IMR-90 (cell line): ENCODE measurements around the gene ATG101. TPM values are rescaled to one million over a fixed set of nuclear protein-coding genes. Genes with fewer than 3 reads are reported as not detected.

ENCODE experiments used
- ATAC-seq: fragments of 200-7000 bp; cut with Tn5 transposase; 2 replicates; pipeline ENCODE4 v1.9.1; 2020; ENCODE audit warnings: low read depth, mild to moderate bottlenecking, moderate library complexity
- BruUV-seq: library from RNA; stranded (reverse); fragments of 400-500 nt; replicated peaks from 2 replicates; lab custom pipeline; 2021; lab: Mats Ljungman, UMichigan
- CTCF ChIA-PET: fragments of 300-600 bp; formaldehyde crosslinking; extraction: SDS; loops from one replicate; lab custom pipeline; 2021; ENCODE audit warnings: antibody characterized with exemption; lab: Yijun Ruan, JAX
- POLR2A ChIA-PET: fragments of 300-600 bp; sonication (Branson Sonifier 250); formaldehyde crosslinking; loops from one replicate; lab custom pipeline; 2022; ENCODE audit warnings: antibody characterized with exemption; ENCODE audit not compliant: unreplicated experiment; lab: Charles Lee
- DNase-seq: peaks from one replicate; pipeline ENCODE4 v3.0.0; 2013
- H2AFZ ChIP-seq: replicated peaks from 2 replicates; pipeline ENCODE3; 2013; ENCODE audit warnings: low read length, mild to moderate bottlenecking; ENCODE audit not compliant: poor library complexity
- H2AK5ac ChIP-seq: 2 replicates; pipeline ENCODE4 v1.6.1; 2013; ENCODE audit warnings: low read depth, low read length, inconsistent platforms
- H2AK9ac ChIP-seq: replicated peaks from 2 replicates; pipeline ENCODE3; 2013; ENCODE audit warnings: mild to moderate bottlenecking, low read depth, low read length, moderate library complexity; ENCODE audit not compliant: poor library complexity
- H2BK120ac ChIP-seq: 2 replicates; pipeline ENCODE4 v1.6.1; 2013; ENCODE audit warnings: low read depth, low read length, inconsistent platforms
- H2BK15ac ChIP-seq: 3 replicates; pipeline ENCODE4 v1.6.1; 2013; ENCODE audit warnings: low read depth, low read length, inconsistent platforms
- H2BK20ac ChIP-seq: 2 replicates; pipeline ENCODE4 v1.6.1; 2013; ENCODE audit warnings: low read depth, mild to moderate bottlenecking, inconsistent platforms, low read length, moderate library complexity
- H2BK5ac ChIP-seq: 2 replicates; pipeline ENCODE4 v1.6.1; 2013; ENCODE audit warnings: mild to moderate bottlenecking, low read depth, low read length, inconsistent platforms; ENCODE audit not compliant: poor library complexity, severe bottlenecking
- H3K14ac ChIP-seq: replicated peaks from 2 replicates; pipeline ENCODE4 v1.6.1; 2013; ENCODE audit warnings: low read depth, low read length, inconsistent platforms
- H3K18ac ChIP-seq: 2 replicates; pipeline ENCODE4 v1.6.1; 2013; ENCODE audit warnings: low read depth, low read length, control low read depth
- H3K23ac ChIP-seq: 2 replicates; pipeline ENCODE4 v1.6.1; 2013; ENCODE audit warnings: low read depth, low read length, inconsistent platforms
- H3K27ac ChIP-seq: 2 replicates; pipeline ENCODE4 v1.5.1; 2013; ENCODE audit warnings: mild to moderate bottlenecking, control low read depth, low read length; ENCODE audit not compliant: insufficient read depth
- H3K27me3 ChIP-seq: 2 replicates; pipeline ENCODE4 v1.6.1; 2013; ENCODE audit warnings: low read length; ENCODE audit not compliant: control insufficient read depth, insufficient read depth
- H3K36me3 ChIP-seq: 2 replicates; pipeline ENCODE4 v1.6.1; 2013; ENCODE audit warnings: low read length, mixed read lengths; ENCODE audit not compliant: control insufficient read depth, insufficient read depth
- H3K4ac ChIP-seq: 2 replicates; pipeline ENCODE4 v1.6.1; 2013; ENCODE audit warnings: low read depth, low read length, inconsistent platforms
- H3K4me1 ChIP-seq: 2 replicates; pipeline ENCODE4 v1.6.1; 2013; ENCODE audit warnings: low read length, mixed read lengths; ENCODE audit not compliant: control insufficient read depth, insufficient read depth
- H3K4me2 ChIP-seq: 2 replicates; pipeline ENCODE4 v1.6.1; 2013; ENCODE audit warnings: low read depth, mild to moderate bottlenecking, control low read depth, low read length, moderate library complexity
- H3K4me3 ChIP-seq: 2 replicates; pipeline ENCODE4 v1.5.1; 2013; ENCODE audit warnings: low read depth, mild to moderate bottlenecking, control low read depth, low read length, moderate library complexity; ENCODE audit not compliant: insufficient read depth
- H3K56ac ChIP-seq: 2 replicates; pipeline ENCODE4 v1.6.1; 2013; ENCODE audit warnings: low read length, inconsistent platforms; ENCODE audit not compliant: insufficient read depth; ENCODE audit errors: extremely low read depth
- H3K79me1 ChIP-seq, 2 experiments: 2 replicates each; pipeline ENCODE4 v1.6.1; 2013; ENCODE audit warnings: low read length in 2 of 2, inconsistent platforms in 1 of 2, low read depth in 1 of 2
- H3K9ac ChIP-seq: 2 replicates; pipeline ENCODE4 v1.6.1; 2013; ENCODE audit warnings: low read depth, low read length, control low read depth
- H3K9me1 ChIP-seq: 2 replicates; pipeline ENCODE4 v1.6.1; 2013; ENCODE audit warnings: low read length, inconsistent platforms; ENCODE audit not compliant: insufficient read depth
- H3K9me3 ChIP-seq: 2 replicates; pipeline ENCODE4 v1.6.1; 2013; ENCODE audit warnings: low read length; ENCODE audit not compliant: control insufficient read depth, insufficient read depth
- H4K20me1 ChIP-seq: 2 replicates; pipeline ENCODE4 v1.6.1; 2013; ENCODE audit warnings: low read length, inconsistent platforms; ENCODE audit not compliant: insufficient read depth
- H4K5ac ChIP-seq: 2 replicates; pipeline ENCODE4 v1.6.1; 2013; ENCODE audit warnings: mild to moderate bottlenecking, low read depth, low read length, control low read depth
- H4K8ac ChIP-seq, 2 experiments: 2 replicates each; pipeline ENCODE4 v1.6.1; 2013; ENCODE audit warnings: low read depth in 2 of 2, low read length in 2 of 2, control low read depth in 1 of 2, inconsistent platforms in 1 of 2
- H4K91ac ChIP-seq: 2 replicates; pipeline ENCODE4 v1.6.1; 2013; ENCODE audit warnings: low read depth, low read length, inconsistent platforms; ENCODE audit not compliant: insufficient read depth
- CEBPB ChIP-seq: IDR thresholded peaks from 2 replicates; pipeline ENCODE4 v1.6.1; 2012; ENCODE audit warnings: low read depth, low read length, improper control_type of control experiment
- FOS ChIP-seq: fragments of 150-350 bp; IDR thresholded peaks from 2 replicates; pipeline ENCODE4 v1.6.1; 2016; ENCODE audit warnings: low read depth, low read length
- MAFK ChIP-seq: IDR thresholded peaks from 2 replicates; pipeline ENCODE4 v1.6.1; 2012; ENCODE audit warnings: low read depth, low read length, improper control_type of control experiment
- MAZ ChIP-seq: IDR thresholded peaks from 2 replicates; pipeline ENCODE4 v1.6.1; 2012; ENCODE audit warnings: low read depth, mild to moderate bottlenecking, low read length, improper control_type of control experiment, moderate library complexity, borderline replicate concordance
- MXI1 ChIP-seq: IDR thresholded peaks from 2 replicates; pipeline ENCODE4 v1.6.1; 2012; ENCODE audit warnings: low read depth, mild to moderate bottlenecking, low read length, moderate library complexity, borderline replicate concordance
- RAD21 ChIP-seq: IDR thresholded peaks from 2 replicates; pipeline ENCODE4 v1.6.1; 2012; ENCODE audit warnings: low read length, improper control_type of control experiment
- RCOR1 ChIP-seq: IDR thresholded peaks from 2 replicates; pipeline ENCODE4 v1.6.1; 2012; ENCODE audit warnings: mild to moderate bottlenecking, low read length, improper control_type of control experiment; ENCODE audit not compliant: insufficient replicate concordance
- SMC3 ChIP-seq: fragments of 150-350 bp; IDR thresholded peaks from 2 replicates; pipeline ENCODE4 v1.6.1; 2016; ENCODE audit warnings: low read depth, mild to moderate bottlenecking, antibody characterized with exemption, low read length, moderate library complexity
- WGBS, 2 experiments: methylation state at CpG; one replicate each; pipeline versions ENCODE4 v1.1.5 to v1.1.7; 2013; ENCODE audit warnings: missing lambda C conversion rate in 2 of 2; ENCODE audit not compliant: insufficient read length in 1 of 2; ENCODE audit errors: extremely low coverage in 2 of 2; 5-methylcytosine and 5-hydroxymethylcytosine counted together
- dilution Hi-C: fragments of 300-500 bp; cut with HindIII; formaldehyde crosslinking; loops from one replicate; pipeline ENCODE4 v1.14.3; 2018; ENCODE audit warnings: low sequenced_read_pairs; ENCODE audit not compliant: unreplicated experiment
- in situ Hi-C: fragments of 300-500 bp; cut with MboI; formaldehyde crosslinking; loops from 3 replicates; pipeline ENCODE4 v1.14.3; 2019; ENCODE audit warnings: low sequenced_read_pairs, inconsistent platforms, mixed read lengths
- intact Hi-C: fragments of 100-400 bp; cut with micrococcal nuclease; formaldehyde crosslinking; loops from 2 replicates; pipeline ENCODE4 v1.10.0; 2022
- polyA plus RNA-seq, 3 experiments: library from polyadenylated mRNA; depleted of rRNA; stranded (reverse); fragments of >200 nt; gene quantifications; 2 replicates each; pipeline ENCODE4 v1.2.3, GENCODE V29; 2012; ENCODE audit warnings: low replicate concordance in 1 of 3
- total RNA-seq: library from RNA; depleted of rRNA; stranded (reverse); fragments of >200 nt; gene quantifications from 2 replicates; pipeline ENCODE4 v1.2.3, GENCODE V29; 2012
- TF ChIP-seq, protein P1 (sequence below): conservative IDR thresholded peaks from 2 replicates; pipeline ENCODE4 v1.5.1; 2012; ENCODE audit warnings: mild to moderate bottlenecking, low read depth, low read length, improper control_type of control experiment

The ATG101 gene
- total and polyA plus RNA-seq, 2 of the 4 experiments (the other 2 are of a cell fraction): 93.9 to 167 TPM

GRCh38 chr12:52082988-52083637 lies 13.3 kb downstream of the ATG101 start:
- H3K23ac ChIP-seq: 0 out of 2 replicates have a peak overlapping the region, but pooled peaks have one; percentile 8
- H3K36me3 ChIP-seq: peaks cover 9% of the 10 kb centered on the region
- DNase-seq (peak; percentile 71), ATAC-seq (peak; percentile 68)
- ChIA-PET POLR2A (interaction anchor here (0.5 to 0.6 kb wide), 2 partner anchors 196 to 227 kb away, joined by 3 to 9 read pairs; no protein-coding TSS in a partner anchor), CTCF (interaction anchor here (0.9 to 4.2 kb wide), 5 partner anchors 14 to 57 kb away, joined by 3 to 55 read pairs (median 4); partner anchors contain the start of gene NR4A1)
- H2BK120ac ChIP-seq: peak overlapping the region; percentile 83; the same call in 1 of the 2 replicates
- WGBS, 2 experiments: 100% methylated on average over 2 of the region's 11 CpGs; no CpG with 5 or more reads in 1 of the 2 experiments
- H3K18ac ChIP-seq: no peak overlapping the region; the same call in 1 of the 2 replicates
- no peaks in the 10 kb centered on the region; the same call in 1 of the 2 replicates for H3K27me3 ChIP-seq
- in situ Hi-C loops: loop anchor here (5.0 kb wide), 1 partner anchor 56 kb away; no protein-coding TSS in a partner anchor
- H3K56ac ChIP-seq: no peak overlapping the region
- H2BK15ac ChIP-seq: 0 out of 3 replicates have a peak overlapping the region, but pooled peaks have one; percentile 37
- intact Hi-C loops: loop anchor here (1.0 to 2.0 kb wide), 2 partner anchors 50 to 58 kb away; no protein-coding TSS in a partner anchor
- H2AFZ ChIP-seq: peak overlapping the region; percentile 87
- peak overlapping the region; percentile 66 for H3K27ac ChIP-seq
- peak overlapping the region; percentile 64 for H2BK5ac ChIP-seq
- H2AK9ac ChIP-seq: peak overlapping the region; percentile 80
- H3K14ac ChIP-seq: no peak overlapping the region
- no peak for TF ChIP-seq FOS
- TF ChIP-seq, protein P1, sequence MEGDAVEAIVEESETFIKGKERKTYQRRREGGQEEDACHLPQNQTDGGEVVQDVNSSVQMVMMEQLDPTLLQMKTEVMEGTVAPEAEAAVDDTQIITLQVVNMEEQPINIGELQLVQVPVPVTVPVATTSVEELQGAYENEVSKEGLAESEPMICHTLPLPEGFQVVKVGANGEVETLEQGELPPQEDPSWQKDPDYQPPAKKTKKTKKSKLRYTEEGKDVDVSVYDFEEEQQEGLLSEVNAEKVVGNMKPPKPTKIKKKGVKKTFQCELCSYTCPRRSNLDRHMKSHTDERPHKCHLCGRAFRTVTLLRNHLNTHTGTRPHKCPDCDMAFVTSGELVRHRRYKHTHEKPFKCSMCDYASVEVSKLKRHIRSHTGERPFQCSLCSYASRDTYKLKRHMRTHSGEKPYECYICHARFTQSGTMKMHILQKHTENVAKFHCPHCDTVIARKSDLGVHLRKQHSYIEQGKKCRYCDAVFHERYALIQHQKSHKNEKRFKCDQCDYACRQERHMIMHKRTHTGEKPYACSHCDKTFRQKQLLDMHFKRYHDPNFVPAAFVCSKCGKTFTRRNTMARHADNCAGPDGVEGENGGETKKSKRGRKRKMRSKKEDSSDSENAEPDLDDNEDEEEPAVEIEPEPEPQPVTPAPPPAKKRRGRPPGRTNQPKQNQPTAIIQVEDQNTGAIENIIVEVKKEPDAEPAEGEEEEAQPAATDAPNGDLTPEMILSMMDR: peak; percentile 87
- TF ChIP-seq RAD21: peak; percentile 80
- no peak for TF ChIP-seq MAFK
- peak; percentile 78 for TF ChIP-seq CEBPB
- no peak for TF ChIP-seq RCOR1
- peak; percentile 72 for TF ChIP-seq SMC3
- TF ChIP-seq MXI1: no peak
- TF ChIP-seq MAZ: peak; percentile 77
- peaks cover 7 to 29% of the 10 kb centered on the region in 2 experiments for H3K79me1 ChIP-seq
- no peak overlapping the region for H3K4me3 ChIP-seq
- H3K9ac ChIP-seq: no peak overlapping the region
- 0 out of 2 replicates have a peak overlapping the region, but pooled peaks have one; percentile 42 for H3K4me2 ChIP-seq
- peaks cover 26% of the 10 kb centered on the region for H4K20me1 ChIP-seq
- H3K9me1 ChIP-seq: no peaks in the 10 kb centered on the region
- peak overlapping the region; percentile 87 for H3K4ac ChIP-seq
- no TSS peak for BruUV-seq
- peak overlapping the region; percentile 61; the same call in 1 of the 2 replicates for H2AK5ac ChIP-seq
- H3K9me3 ChIP-seq: no peaks in the 10 kb centered on the region
- peak overlapping the region; percentile 70 for H4K91ac ChIP-seq
- H3K4me1 ChIP-seq: peaks cover 30% of the 10 kb centered on the region
- dilution Hi-C loops: no loop called here
- peak overlapping the region; percentile 53; the same call in 1 of the 2 replicates for H2BK20ac ChIP-seq
- peak overlapping the region in 1 of 2 experiments; percentile 78; a peak in 1 of 4 replicates for H4K8ac ChIP-seq
- H4K5ac ChIP-seq: no peak overlapping the region; the same call in 1 of the 2 replicates
